Colonic mucosa (tissue), 4 donors: Measurements from ENCODE around the gene DPAGT1. TPM values are rescaled to one million over a fixed set of nuclear protein-coding genes. Genes with fewer than 3 reads are reported as not detected.

ENCODE experiments used
- DNase-seq: peaks from one replicate; pipeline ENCODE4 v3.0.0-alpha.2; 2020
- H3K27ac ChIP-seq: fragments of 200-600 bp; one replicate; pipeline ENCODE4 v1.8.0; 2021
- H3K27me3 ChIP-seq: fragments of 200-600 bp; one replicate; pipeline ENCODE4 v1.8.0; 2021
- H3K36me3 ChIP-seq: fragments of 200-600 bp; one replicate; pipeline ENCODE4 v1.8.0; 2021
- H3K4me1 ChIP-seq: fragments of 200-600 bp; one replicate; pipeline ENCODE4 v1.8.0; 2021; ENCODE audit warnings: mild to moderate bottlenecking
- H3K4me3 ChIP-seq: fragments of 200-600 bp; one replicate; pipeline ENCODE4 v1.8.0; 2021
- H3K9ac ChIP-seq, 2 donors: one replicate each; pipeline ENCODE4 v1.7.0; 2013; ENCODE audit warnings: control low read depth in 2 of 2, low read depth in 2 of 2, low read length in 2 of 2
- H3K9me3 ChIP-seq: fragments of 200-600 bp; one replicate; pipeline ENCODE4 v1.8.0; 2021
- CTCF ChIP-seq: fragments of 200-600 bp; IDR thresholded peaks from one replicate; pipeline ENCODE4 v1.8.0; 2022; ENCODE audit warnings: antibody characterized with exemption, mild to moderate bottlenecking
- intact Hi-C: fragments of 100-400 bp; cut with DNase I; formaldehyde crosslinking; loops from one replicate; pipeline ENCODE4 v1.14.1; 2022
- total RNA-seq, 2 donors: library from RNA; stranded (reverse); fragmentation: NEBNext Ultra II Directional in 1 of 2; extraction: Animal tissue kit (Norgen Biotek cat#: 25700) in 1 of 2; gene quantifications; one replicate each; pipeline ENCODE4 v1.2.1, GENCODE V29; 2021
- donor health status: healthy.
- donor health status: DM: no; HTN: no; CAD: no.
- donor health status: DM: no; HTN: no; CAD: no.

DPAGT1 gene
- total RNA-seq, 2 donors from 2014 or later = 39.4 to 104 TPM

GRCh38 chr11:119095066-119095880 is 6.4 kb downstream of the DPAGT1 start:
- DNase-seq = peak; percentile 100
- Histone ChIP-seq H3K36me3 (peaks cover 5% of the 10 kb centered on the region), H3K9ac (peak overlapping the region; percentile 86 to 87), H3K4me3 (peak overlapping the region; percentile 71), H3K27ac (peak overlapping the region; percentile 90), H3K9me3 (no peaks in the 10 kb centered on the region), H3K27me3 (no peaks in the 10 kb centered on the region), H3K4me1 (peaks cover 4% of the 10 kb centered on the region)
- intact Hi-C loops = loop anchor here (5.0 kb wide), 2 partner anchors 107 to 168 kb away; partner anchors contain the start of gene BCL9L
- TF ChIP-seq CTCF = no peak

DNA sequence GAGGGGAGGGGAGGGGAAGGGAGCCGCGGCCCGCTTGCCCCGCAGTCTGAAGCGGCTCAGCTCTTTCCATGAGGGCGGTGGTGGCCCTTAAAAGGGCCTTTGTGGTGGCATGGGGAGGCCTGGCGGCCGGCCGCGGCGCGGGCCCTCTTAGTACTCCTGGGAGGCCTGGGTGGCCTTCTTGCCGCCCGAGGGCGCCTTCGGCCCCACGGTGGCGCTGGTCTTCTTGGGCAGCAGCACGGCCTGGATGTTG is 6.9 kb downstream of the DPAGT1 start:
- no peaks in the 10 kb centered on the region for H3K27me3 ChIP-seq
- peak overlapping the region; percentile 90 for H3K27ac ChIP-seq
- DNase-seq = peak; percentile 80
- peak overlapping the region; percentile 86 to 87 for H3K9ac ChIP-seq
- intact Hi-C loops = loop anchor here (5.0 kb wide), 2 partner anchors 108 to 167 kb away; partner anchors contain the start of gene BCL9L
- H3K9me3 ChIP-seq = no peaks in the 10 kb centered on the region
- peaks cover 5% of the 10 kb centered on the region for H3K36me3 ChIP-seq
- peak; percentile 64 for TF ChIP-seq CTCF
- peak overlapping the region; percentile 71 for H3K4me3 ChIP-seq
- H3K4me1 ChIP-seq = no peaks in the 10 kb centered on the region

GRCh38 chr11:119093942-119094815 is 7.5 kb downstream of the DPAGT1 start:
- H3K9ac ChIP-seq = peak overlapping the region; percentile 86 to 87
- H3K9me3 ChIP-seq = no peaks in the 10 kb centered on the region
- H3K4me3 ChIP-seq = peak overlapping the region; percentile 71
- DNase-seq = peak; percentile 45
- intact Hi-C loops = no loop called here
- H3K36me3 ChIP-seq = peaks cover 5% of the 10 kb centered on the region
- H3K27ac ChIP-seq = peak overlapping the region; percentile 90
- no peaks in the 10 kb centered on the region for H3K27me3 ChIP-seq
- H3K4me1 ChIP-seq = no peaks in the 10 kb centered on the region
- no peak for TF ChIP-seq CTCF

- peak overlapping the region; percentile 90 for H3K27ac ChIP-seq
- H3K9ac ChIP-seq = peak overlapping the region; percentile 86 to 87
- H3K27me3 ChIP-seq = no peaks in the 10 kb centered on the region
- DNase-seq = no peak
- H3K9me3 ChIP-seq = no peaks in the 10 kb centered on the region
- no peak for TF ChIP-seq CTCF
- H3K4me3 ChIP-seq = peak overlapping the region; percentile 71
- intact Hi-C loops = no loop called here
- H3K4me1 ChIP-seq = no peaks in the 10 kb centered on the region
- H3K36me3 ChIP-seq = peaks cover 5% of the 10 kb centered on the region
Measured at GRCh38 chr11:119092880-119093842, 8.5 kb downstream of the DPAGT1 start.
